ENCODE data around the gene FMNL3. TPM values are rescaled to one million over a fixed set of nuclear protein-coding genes. Genes with fewer than 3 reads are reported as not detected.

Gene FMNL3
- total and polyA plus RNA-seq, 4 donors: 0.72 to 4.5 (median 2.6) TPM

- Histone ChIP-seq H3K9me3 (ENCODE audit: control insufficient read depth in 4 of 4, low read length in 3 of 4) (no peaks in the 10 kb centered on the region), H3K4me1 (ENCODE audit: control insufficient read depth in 4 of 4, insufficient read depth in 4 of 4, low read length in 3 of 4) (peaks cover 0 to 4% (median under 1%) of the 10 kb centered on the region in 4 donors), H3K9ac (ENCODE audit: low read depth in 1 of 2, low read length in 2 of 2) (no peak overlapping the region), H3K27ac (ENCODE audit: low read depth in 1 of 2, low read length in 2 of 2) (no peak overlapping the region), H3K4me3 (ENCODE audit: low read depth in 1 of 3, low read length in 3 of 3) (no peak overlapping the region), H3K27me3 (ENCODE audit: control insufficient read depth in 4 of 4, insufficient read depth in 4 of 4, low read length in 3 of 4) (no peaks in the 10 kb centered on the region), H3K36me3 (ENCODE audit: control insufficient read depth in 4 of 4, insufficient read depth in 3 of 4, low read depth in 1 of 4, low read length in 3 of 4) (no peaks in the 10 kb centered on the region)
- 97% methylated on average over 3 of the region's 3 CpGs for WGBS
- no peak for TF ChIP-seq CTCF (IDR thresholded peaks at IDR 0.05; ENCODE audit: low read depth, low read length, missing input control)
- TF ChIP-seq YY1 (IDR thresholded peaks at IDR 0.05): no peak
- no peak for TF ChIP-seq REST (IDR thresholded peaks at IDR 0.05)
- TF ChIP-seq JUND (IDR thresholded peaks at IDR 0.05): no peak
- TF ChIP-seq RXRA (IDR thresholded peaks at IDR 0.05): no peak
- no peak for TF ChIP-seq RAD21 (IDR thresholded peaks at IDR 0.05)
- no peak for DNase-seq (ENCODE audit: low spot score)
These were observed 79.3 kb downstream of the FMNL3 start for GRCh38 chr12:49627752-49628360.

GRCh38 chr12:49626836-49627235, 80.4 kb downstream of the FMNL3 start:
- no peak for DNase-seq (ENCODE audit: low spot score)
- no peak overlapping the region for H3K27ac ChIP-seq (ENCODE audit: low read depth in 1 of 2, low read length in 2 of 2)
- H3K27me3 ChIP-seq (ENCODE audit: control insufficient read depth in 4 of 4, insufficient read depth in 4 of 4, low read length in 3 of 4): no peaks in the 10 kb centered on the region
- WGBS: 94% methylated on average over 1 of the region's 1 CpG
- H3K4me1 ChIP-seq (ENCODE audit: control insufficient read depth in 4 of 4, insufficient read depth in 4 of 4, low read length in 3 of 4): peaks cover 0 to 10% (median 6%) of the 10 kb centered on the region in 4 donors
- H3K36me3 ChIP-seq (ENCODE audit: control insufficient read depth in 4 of 4, insufficient read depth in 3 of 4, low read depth in 1 of 4, low read length in 3 of 4): no peaks in the 10 kb centered on the region
- H3K4me3 ChIP-seq (ENCODE audit: low read depth in 1 of 3, low read length in 3 of 3): no peak overlapping the region
- no peak for TF ChIP-seq HNF4A (conservative IDR thresholded peaks at IDR 0.05)
- TF ChIP-seq HNF4G (IDR thresholded peaks at IDR 0.05): no peak
- TF ChIP-seq CTCF (IDR thresholded peaks at IDR 0.05; ENCODE audit: low read depth, low read length, missing input control): no peak
- TF ChIP-seq FOXA1 (IDR thresholded peaks at IDR 0.05): no peak
- no peak for TF ChIP-seq NR2F2 (IDR thresholded peaks at IDR 0.05)
- no peak for TF ChIP-seq SP1 (IDR thresholded peaks at IDR 0.05)
- TF ChIP-seq GABPA (IDR thresholded peaks at IDR 0.05 in 1 of 2, conservative IDR thresholded peaks at IDR 0.05 in 1 of 2): no peak
- TF ChIP-seq RAD21 (IDR thresholded peaks at IDR 0.05): no peak
- no peak for TF ChIP-seq FOXA2 (IDR thresholded peaks at IDR 0.05)
- TF ChIP-seq TAF1 (conservative IDR thresholded peaks at IDR 0.05): no peak
- no peak for TF ChIP-seq JUND (IDR thresholded peaks at IDR 0.05)
- no peak for TF ChIP-seq ZBTB33 (IDR thresholded peaks at IDR 0.05)
- TF ChIP-seq YY1 (IDR thresholded peaks at IDR 0.05): no peak
- TF ChIP-seq REST (IDR thresholded peaks at IDR 0.05): no peak
- no peak for TF ChIP-seq MAX (IDR thresholded peaks at IDR 0.05)
- no peak overlapping the region for H3K9ac ChIP-seq (ENCODE audit: low read depth in 1 of 2, low read length in 2 of 2)
- no peaks in the 10 kb centered on the region for H3K9me3 ChIP-seq (ENCODE audit: control insufficient read depth in 4 of 4, low read length in 3 of 4)

All from liver (tissue), 9 donors.